GM12872 (cell line): Measurements from ENCODE around the gene AKIRIN1.

Source experiments
- TF ChIP-seq, protein P1 (sequence below): IDR thresholded peaks from 3 replicates; pipeline ENCODE4 v1.5.1; 2011; ENCODE audit warnings: low read depth, mild to moderate bottlenecking, low read length, moderate library complexity; ENCODE audit not compliant: insufficient read depth

Gene AKIRIN1

DNA sequence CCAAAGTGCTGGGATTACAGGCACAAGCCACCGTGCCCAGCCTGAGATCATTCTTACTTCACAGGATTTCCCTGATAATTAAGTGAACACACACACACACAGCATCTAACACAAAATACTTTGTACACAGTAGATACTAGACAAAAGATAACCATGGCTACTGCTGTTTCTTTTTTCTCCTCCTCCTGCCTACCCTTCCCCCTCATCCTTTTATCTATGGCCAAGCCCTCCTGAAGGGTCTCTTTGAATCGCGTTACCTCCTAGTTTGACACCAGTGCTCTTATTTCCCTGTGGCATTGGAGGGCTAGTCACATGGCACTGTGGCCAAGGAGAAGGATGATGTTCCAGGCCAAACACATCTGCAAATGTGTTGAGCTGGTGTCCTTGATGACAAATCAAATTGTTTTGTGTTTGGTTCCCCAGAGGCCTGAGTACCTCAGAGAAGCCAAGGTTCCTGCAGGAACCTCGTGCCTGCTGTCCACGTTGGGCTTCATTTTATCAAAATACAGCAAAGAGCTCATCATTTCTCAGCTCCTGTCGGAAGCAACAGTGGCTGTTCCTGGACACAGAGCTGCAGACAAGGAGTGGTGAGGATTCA, 55.6 kb downstream of the AKIRIN1 start:
- TF ChIP-seq, protein P1, sequence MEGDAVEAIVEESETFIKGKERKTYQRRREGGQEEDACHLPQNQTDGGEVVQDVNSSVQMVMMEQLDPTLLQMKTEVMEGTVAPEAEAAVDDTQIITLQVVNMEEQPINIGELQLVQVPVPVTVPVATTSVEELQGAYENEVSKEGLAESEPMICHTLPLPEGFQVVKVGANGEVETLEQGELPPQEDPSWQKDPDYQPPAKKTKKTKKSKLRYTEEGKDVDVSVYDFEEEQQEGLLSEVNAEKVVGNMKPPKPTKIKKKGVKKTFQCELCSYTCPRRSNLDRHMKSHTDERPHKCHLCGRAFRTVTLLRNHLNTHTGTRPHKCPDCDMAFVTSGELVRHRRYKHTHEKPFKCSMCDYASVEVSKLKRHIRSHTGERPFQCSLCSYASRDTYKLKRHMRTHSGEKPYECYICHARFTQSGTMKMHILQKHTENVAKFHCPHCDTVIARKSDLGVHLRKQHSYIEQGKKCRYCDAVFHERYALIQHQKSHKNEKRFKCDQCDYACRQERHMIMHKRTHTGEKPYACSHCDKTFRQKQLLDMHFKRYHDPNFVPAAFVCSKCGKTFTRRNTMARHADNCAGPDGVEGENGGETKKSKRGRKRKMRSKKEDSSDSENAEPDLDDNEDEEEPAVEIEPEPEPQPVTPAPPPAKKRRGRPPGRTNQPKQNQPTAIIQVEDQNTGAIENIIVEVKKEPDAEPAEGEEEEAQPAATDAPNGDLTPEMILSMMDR: no peak

DNA sequence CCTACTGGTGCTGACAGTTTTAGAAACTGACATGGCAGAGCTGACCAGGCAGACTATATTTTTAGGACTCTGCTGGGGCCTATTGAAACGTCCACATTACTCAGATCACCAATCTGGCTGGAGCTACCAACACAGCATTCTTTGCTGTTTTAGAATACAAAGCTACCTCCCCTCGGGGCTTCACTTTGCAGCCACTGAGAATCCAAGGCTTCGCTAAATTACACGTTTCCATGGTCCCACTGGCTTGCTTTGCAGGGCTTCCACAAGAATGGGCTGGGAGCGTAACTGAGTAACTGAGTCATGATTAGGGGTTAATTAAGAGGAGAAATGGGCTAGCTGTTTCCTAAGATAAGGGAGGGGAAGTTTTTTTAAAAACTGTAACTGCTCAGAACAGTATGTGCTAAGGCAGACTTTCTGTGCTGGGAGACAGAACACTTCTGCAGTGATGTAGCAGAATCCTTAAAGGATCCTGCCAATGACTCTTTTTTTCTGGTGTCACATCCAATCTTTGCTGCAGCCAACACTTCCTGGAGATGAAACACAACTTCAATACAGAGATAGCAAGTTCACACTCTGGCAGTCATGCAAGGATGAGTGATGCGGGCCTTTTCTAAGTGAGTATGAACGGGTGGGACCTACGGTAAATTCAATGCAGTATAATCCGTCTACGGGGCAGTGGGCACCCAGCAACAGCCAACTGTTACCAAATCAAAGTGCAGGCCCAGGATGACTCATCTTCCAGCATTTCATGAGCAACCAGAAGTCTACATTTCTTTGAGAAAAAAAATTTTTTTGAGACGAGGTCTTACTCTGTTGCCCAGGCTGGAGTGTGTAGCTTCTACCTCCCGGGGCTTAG, 56.5 kb downstream of the AKIRIN1 start:
- TF ChIP-seq, protein P1: no peak

DNA sequence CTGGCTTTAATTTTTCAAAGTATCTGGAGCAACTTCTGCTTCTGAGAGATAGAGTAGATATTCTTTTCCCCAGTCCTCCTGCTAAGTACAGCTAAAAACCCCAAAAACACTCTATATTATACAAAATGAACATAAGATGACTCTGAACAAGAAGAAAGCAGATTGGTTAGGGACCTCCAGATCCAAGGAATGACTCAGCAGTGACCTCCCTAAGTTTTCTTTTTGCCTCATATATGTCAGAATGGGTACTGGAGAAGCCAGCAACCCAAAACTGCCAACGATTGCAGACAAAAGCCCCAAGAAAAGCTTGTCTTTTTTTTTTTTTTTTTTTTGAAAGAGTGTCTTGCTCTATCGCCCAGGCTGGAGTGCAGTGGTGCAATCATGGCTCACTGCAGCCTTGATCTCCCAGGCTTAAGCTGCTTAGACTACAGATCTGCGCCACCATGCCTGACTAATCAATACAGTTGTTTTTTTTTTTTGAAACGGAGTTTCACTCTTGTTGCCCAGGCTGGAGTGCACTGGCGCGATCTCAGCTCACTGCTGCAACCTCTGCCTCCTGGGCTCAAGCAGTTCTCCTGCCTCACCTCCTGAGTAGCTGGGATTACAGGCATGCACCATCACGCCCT, 57.8 kb downstream of the AKIRIN1 start:
- TF ChIP-seq, protein P1: no peak

DNA sequence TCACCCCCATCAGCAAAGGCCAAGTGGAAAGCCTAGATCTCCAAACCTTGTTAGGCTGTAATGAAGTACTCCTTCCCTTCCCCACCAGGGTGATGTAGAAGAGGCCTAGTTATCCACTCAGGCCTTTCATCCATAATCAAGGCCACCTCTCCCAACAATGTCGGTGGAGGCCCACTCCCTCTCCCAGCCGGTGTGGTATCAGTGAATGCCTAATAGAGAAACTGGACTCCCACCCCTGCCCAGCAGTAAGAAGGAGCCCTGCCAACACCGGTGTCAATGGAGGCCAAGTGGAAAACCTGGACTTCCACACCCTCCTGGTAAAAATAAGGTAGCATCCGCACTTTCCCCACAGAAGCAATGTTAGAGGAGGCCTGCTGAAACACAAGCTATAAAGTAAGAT, 58.9 kb downstream of the AKIRIN1 start:
- TF ChIP-seq, protein P1: no peak

DNA sequence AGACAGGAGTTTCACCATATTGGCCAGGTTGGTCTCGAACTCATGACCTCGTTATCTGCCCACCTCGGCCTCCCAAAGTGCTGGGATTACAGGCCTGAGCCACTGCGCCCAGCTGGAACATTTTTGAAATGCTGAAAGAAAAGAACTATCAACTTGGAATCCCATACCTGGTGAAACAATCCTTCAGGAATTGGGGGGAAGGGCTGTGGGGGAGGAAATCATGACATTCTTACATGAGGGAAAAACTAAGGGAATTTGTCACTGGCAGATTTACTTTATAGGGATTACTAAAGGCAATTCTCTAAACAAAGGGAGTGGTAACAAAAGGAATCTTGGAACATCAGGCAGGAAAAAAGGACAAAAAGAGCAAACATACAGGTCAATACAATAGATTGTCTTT, 60.9 kb downstream of the AKIRIN1 start:
- TF ChIP-seq, protein P1: no peak
